ENCODE measurements around the gene PRIM1.

DNA sequence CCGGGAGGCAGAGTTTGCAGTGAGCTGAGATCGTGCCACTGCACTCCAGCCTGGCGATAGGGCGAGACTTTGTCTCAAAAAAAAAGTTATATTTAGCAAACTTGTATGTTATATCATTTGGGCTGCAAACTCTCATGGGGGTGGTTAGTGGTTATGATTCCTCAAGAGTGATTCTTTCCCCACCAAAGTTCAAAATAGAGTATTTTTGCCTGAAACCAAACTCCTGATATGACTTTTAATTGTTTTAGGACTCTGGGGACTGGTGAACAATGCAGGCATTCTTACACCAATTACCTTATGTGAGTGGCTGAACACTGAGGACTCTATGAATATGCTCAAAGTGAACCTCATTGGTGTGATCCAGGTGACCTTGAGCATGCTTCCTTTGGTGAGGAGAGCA is 29.6 kb upstream of the PRIM1 start:
- TF ChIP-seq, protein P1, sequence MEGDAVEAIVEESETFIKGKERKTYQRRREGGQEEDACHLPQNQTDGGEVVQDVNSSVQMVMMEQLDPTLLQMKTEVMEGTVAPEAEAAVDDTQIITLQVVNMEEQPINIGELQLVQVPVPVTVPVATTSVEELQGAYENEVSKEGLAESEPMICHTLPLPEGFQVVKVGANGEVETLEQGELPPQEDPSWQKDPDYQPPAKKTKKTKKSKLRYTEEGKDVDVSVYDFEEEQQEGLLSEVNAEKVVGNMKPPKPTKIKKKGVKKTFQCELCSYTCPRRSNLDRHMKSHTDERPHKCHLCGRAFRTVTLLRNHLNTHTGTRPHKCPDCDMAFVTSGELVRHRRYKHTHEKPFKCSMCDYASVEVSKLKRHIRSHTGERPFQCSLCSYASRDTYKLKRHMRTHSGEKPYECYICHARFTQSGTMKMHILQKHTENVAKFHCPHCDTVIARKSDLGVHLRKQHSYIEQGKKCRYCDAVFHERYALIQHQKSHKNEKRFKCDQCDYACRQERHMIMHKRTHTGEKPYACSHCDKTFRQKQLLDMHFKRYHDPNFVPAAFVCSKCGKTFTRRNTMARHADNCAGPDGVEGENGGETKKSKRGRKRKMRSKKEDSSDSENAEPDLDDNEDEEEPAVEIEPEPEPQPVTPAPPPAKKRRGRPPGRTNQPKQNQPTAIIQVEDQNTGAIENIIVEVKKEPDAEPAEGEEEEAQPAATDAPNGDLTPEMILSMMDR (IDR thresholded peaks at IDR 0.05) = no peak
- TF ChIP-seq, protein P2, sequence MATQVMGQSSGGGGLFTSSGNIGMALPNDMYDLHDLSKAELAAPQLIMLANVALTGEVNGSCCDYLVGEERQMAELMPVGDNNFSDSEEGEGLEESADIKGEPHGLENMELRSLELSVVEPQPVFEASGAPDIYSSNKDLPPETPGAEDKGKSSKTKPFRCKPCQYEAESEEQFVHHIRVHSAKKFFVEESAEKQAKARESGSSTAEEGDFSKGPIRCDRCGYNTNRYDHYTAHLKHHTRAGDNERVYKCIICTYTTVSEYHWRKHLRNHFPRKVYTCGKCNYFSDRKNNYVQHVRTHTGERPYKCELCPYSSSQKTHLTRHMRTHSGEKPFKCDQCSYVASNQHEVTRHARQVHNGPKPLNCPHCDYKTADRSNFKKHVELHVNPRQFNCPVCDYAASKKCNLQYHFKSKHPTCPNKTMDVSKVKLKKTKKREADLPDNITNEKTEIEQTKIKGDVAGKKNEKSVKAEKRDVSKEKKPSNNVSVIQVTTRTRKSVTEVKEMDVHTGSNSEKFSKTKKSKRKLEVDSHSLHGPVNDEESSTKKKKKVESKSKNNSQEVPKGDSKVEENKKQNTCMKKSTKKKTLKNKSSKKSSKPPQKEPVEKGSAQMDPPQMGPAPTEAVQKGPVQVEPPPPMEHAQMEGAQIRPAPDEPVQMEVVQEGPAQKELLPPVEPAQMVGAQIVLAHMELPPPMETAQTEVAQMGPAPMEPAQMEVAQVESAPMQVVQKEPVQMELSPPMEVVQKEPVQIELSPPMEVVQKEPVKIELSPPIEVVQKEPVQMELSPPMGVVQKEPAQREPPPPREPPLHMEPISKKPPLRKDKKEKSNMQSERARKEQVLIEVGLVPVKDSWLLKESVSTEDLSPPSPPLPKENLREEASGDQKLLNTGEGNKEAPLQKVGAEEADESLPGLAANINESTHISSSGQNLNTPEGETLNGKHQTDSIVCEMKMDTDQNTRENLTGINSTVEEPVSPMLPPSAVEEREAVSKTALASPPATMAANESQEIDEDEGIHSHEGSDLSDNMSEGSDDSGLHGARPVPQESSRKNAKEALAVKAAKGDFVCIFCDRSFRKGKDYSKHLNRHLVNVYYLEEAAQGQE (IDR thresholded peaks at IDR 0.05; ENCODE audit: insufficient read depth in 1 of 2, low read depth in 2 of 2, low read length in 1 of 2) = no peak
- TF ChIP-seq SIN3A (IDR thresholded peaks at IDR 0.05; ENCODE audit: borderline replicate concordance, insufficient read depth, low read depth, low read length) (no peak), POLR2AphosphoS5 (IDR thresholded peaks at IDR 0.05; ENCODE audit: low read depth, low read length) (no peak)
